ENCODE measurements around the gene FKBP1C. TPM values are rescaled to one million over a fixed set of nuclear protein-coding genes. Genes with fewer than 3 reads are reported as not detected.
"Not testable (repeated sequence)": the region's sequence is repeated elsewhere in the genome, so short reads cannot be mapped to it uniquely, and the experiment has no call there.

Gene FKBP1C
- total RNA-seq, 1 donor from 2014 or later, result 2.3 TPM

DNA sequence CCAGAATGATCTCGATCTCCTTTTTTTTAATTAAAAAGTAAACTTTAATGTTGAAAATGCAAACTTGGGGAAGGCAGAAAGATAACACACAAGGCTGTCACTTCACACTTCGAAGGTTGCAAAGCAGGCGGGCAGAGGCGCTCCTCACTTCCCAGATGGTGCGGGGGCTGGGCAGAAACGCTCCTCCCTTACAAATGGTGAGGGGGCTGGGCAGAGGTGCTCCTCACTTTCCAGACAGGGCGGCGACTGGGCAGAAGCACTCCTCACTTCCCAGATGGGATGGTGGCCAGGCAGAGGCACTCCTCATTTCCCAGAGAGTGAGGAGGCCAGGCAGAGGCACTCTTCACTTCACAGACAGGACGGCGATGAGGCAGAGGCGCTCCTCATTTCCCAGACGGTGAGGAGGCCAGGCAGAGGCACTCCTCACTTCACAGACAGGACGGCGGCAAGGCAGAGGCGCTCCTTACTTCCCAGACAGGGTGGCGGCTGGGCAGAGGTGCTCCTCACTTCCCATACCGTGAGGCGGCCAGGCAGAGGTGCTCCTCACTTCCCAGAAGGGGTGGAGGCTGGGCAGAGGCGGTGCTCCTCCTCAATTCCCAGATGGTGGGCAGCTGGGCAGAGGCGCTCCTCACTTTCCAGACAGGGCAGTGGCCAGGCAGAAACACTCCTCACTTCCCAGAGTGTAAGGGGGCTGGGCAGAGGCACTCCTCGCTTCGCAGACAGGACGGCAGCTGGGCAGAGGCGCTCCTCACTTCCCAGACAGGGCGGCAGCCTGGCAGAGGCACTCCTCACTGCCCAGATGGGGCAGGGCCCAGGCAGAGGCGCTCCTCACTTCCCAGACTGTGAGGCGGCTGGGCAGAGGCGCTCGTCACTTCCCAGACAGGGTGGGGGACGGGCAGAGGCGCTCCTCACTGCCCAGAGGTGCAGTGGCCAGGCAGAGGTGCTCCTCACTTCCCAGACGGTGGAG is 16.9 kb downstream of the FKBP1C start:
- H3K9me3 Mint-ChIP-seq; intact Hi-C loops (cut with micrococcal nuclease); H3K36me3 Mint-ChIP-seq (ENCODE audit: low read depth); H3K27ac Mint-ChIP-seq; H3K27me3 Mint-ChIP-seq (ENCODE audit: insufficient read depth); DNase-seq (ENCODE audit: low spot score); H3K4me3 Mint-ChIP-seq; H3K4me1 Mint-ChIP-seq (ENCODE audit: low read depth): not testable (repeated sequence)

DNA sequence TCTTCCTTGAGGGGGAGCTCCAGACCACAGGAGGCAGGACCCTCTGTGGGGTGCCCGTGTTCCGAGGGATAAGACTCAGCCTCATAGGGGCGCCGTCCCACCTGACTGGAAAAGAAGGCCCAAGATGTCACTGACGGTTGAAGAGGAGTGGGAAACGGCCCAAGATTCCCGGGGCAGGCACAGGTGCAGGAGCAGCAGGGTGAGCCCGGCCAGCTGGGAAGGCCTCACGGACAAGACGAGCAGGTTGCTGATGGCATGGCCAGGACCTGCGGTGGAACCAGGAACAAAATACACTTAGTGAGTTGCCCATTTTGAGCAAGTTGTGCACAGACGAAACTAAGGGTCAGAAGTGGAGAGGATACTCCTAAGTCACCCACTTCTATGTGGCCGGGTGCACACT is 18.8 kb downstream of the FKBP1C start:
- H3K36me3 Mint-ChIP-seq (ENCODE audit: low read depth); intact Hi-C loops (cut with micrococcal nuclease); H3K27me3 Mint-ChIP-seq (ENCODE audit: insufficient read depth); H3K4me1 Mint-ChIP-seq (ENCODE audit: low read depth); DNase-seq (ENCODE audit: low spot score); H3K9me3 Mint-ChIP-seq; H3K27ac Mint-ChIP-seq; H3K4me3 Mint-ChIP-seq: not testable (repeated sequence)

DNA sequence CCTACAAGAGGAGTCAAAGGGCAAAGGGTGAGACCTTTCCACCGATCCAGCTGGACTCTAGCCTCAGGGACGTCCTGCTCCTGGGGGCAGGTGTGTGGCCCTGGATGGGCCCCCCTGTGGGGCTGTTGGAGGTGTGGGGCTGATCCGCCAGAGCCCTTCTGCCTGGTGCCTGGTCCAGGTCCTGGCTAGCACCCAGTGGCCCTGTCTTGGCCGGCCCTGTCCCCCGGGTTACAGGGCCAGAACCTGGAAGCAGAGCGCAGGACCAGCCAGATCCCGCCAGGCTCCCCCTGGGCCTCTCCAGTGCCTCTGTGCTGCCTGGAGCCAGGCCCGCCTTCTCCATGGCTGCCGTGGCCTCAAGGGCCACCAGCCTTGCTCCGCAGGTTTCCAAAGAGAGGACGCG is 19.2 kb downstream of the FKBP1C start:
- H3K27me3 Mint-ChIP-seq (ENCODE audit: insufficient read depth); intact Hi-C loops (cut with micrococcal nuclease); H3K4me3 Mint-ChIP-seq; DNase-seq (ENCODE audit: low spot score); H3K36me3 Mint-ChIP-seq (ENCODE audit: low read depth); H3K9me3 Mint-ChIP-seq; H3K27ac Mint-ChIP-seq; H3K4me1 Mint-ChIP-seq (ENCODE audit: low read depth): not testable (repeated sequence)

DNA sequence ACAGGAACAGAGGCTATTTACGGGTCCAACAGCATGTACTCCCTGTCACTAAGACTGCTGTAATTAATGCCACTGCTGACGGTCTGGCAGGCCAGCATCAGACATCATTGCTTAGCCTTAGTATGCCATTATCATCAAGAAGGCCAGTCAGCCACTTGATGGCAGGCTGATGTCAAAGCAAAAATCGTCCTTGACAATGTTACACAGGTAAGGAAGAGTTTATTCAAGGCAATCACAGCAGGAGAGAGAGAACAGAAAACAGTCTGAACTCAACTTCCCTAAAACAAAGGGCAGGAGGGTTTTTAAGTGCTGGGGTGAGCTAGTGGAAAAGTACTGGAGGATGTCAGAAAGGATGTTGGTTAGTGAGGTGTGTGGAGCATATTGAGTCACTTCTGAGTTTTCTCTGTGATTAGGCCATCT is 25.1 kb downstream of the FKBP1C start:
- no peaks in the 10 kb centered on the region for H3K4me1 Mint-ChIP-seq (ENCODE audit: low read depth)
- H3K4me3 Mint-ChIP-seq, result no peak overlapping the region
- H3K27ac Mint-ChIP-seq, result no peak overlapping the region
- intact Hi-C loops (cut with micrococcal nuclease), result no loop called here
- H3K27me3 Mint-ChIP-seq (ENCODE audit: insufficient read depth), result no peaks in the 10 kb centered on the region
- H3K9me3 Mint-ChIP-seq, result peaks cover 5% of the 10 kb centered on the region
- no peaks in the 10 kb centered on the region for H3K36me3 Mint-ChIP-seq (ENCODE audit: low read depth)
- DNase-seq (ENCODE audit: low spot score), result no peak

DNA sequence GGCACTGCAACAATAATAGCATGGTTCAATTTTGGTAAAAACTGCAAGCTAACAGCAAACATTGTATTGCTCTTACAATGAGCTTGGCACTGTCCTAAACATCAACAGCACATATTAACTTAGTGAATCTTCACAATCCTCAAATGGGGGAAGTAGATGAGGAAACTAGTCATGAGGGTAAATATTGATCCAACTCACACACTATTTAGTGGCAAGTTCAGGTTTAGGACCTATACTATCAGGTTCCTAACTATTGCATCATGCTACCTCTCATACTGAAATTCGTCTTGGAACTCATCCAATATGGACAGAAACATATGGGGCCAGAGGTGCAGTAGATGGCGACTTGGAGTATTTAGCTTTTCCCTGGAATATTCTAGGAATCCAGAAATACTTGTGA is 34.2 kb downstream of the FKBP1C start:
- H3K27me3 Mint-ChIP-seq (ENCODE audit: insufficient read depth), result no peaks in the 10 kb centered on the region
- no peak for DNase-seq (ENCODE audit: low spot score)
- intact Hi-C loops (cut with micrococcal nuclease), result no loop called here
- H3K27ac Mint-ChIP-seq, result no peak overlapping the region
- H3K4me1 Mint-ChIP-seq (ENCODE audit: low read depth), result no peaks in the 10 kb centered on the region
- no peaks in the 10 kb centered on the region for H3K36me3 Mint-ChIP-seq (ENCODE audit: low read depth)
- no peak overlapping the region for H3K4me3 Mint-ChIP-seq
- no peaks in the 10 kb centered on the region for H3K9me3 Mint-ChIP-seq

DNA sequence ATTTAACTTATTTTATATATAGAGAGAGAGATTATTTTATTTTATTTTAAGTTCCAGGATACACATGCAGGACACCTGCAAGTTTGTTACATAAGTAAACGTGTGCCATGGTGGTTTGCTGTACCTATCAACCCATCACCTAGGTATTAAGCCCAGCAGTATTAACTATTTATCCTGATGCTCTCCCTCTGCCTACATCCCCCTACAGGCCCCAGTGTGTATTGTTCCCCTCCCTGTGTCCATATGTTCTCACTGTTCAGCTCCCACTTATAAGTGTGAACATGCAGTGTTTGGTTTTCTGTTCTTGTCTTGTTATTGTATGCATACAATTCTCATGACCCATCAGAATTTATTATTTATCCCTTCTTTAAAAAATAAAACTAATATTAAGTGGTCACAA is 34.6 kb downstream of the FKBP1C start:
- H3K27ac Mint-ChIP-seq, result no peak overlapping the region

DNA sequence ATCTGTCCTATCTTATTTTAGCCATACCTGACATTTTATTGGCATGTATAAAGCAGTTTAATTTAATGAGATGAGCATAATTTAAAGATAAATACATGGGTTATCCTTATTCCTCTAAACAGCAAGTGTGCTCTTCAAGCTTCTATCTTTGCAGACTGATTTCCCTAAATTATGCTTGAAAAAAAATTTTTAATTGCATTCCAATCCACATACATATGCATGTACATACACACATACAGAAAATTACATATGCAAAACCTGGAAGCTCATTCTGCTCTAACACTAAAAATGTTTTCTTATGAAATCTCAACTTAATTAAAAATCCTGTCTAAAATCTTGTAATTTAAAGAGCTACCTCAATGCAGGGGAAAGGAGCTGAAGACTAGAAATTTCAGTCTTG is 35.3 kb downstream of the FKBP1C start:
- Mint-ChIP-seq H3K9me3 (no peaks in the 10 kb centered on the region), H3K36me3 (ENCODE audit: low read depth) (no peaks in the 10 kb centered on the region), H3K4me3 (no peak overlapping the region), H3K4me1 (ENCODE audit: low read depth) (no peaks in the 10 kb centered on the region), H3K27me3 (ENCODE audit: insufficient read depth) (no peaks in the 10 kb centered on the region), H3K27ac (no peak overlapping the region)
- intact Hi-C loops (cut with micrococcal nuclease), result no loop called here
- DNase-seq (ENCODE audit: low spot score), result no peak

More for the DNA sequence above, 34.6 kb downstream of the FKBP1C start:
- no peaks in the 10 kb centered on the region for H3K36me3 Mint-ChIP-seq (ENCODE audit: low read depth)
- no peak overlapping the region for H3K4me3 Mint-ChIP-seq
- DNase-seq (ENCODE audit: low spot score), result no peak
- intact Hi-C loops (cut with micrococcal nuclease), result no loop called here
- H3K4me1 Mint-ChIP-seq (ENCODE audit: low read depth), result no peaks in the 10 kb centered on the region
- no peaks in the 10 kb centered on the region for H3K27me3 Mint-ChIP-seq (ENCODE audit: insufficient read depth)
- no peaks in the 10 kb centered on the region for H3K9me3 Mint-ChIP-seq

DNA sequence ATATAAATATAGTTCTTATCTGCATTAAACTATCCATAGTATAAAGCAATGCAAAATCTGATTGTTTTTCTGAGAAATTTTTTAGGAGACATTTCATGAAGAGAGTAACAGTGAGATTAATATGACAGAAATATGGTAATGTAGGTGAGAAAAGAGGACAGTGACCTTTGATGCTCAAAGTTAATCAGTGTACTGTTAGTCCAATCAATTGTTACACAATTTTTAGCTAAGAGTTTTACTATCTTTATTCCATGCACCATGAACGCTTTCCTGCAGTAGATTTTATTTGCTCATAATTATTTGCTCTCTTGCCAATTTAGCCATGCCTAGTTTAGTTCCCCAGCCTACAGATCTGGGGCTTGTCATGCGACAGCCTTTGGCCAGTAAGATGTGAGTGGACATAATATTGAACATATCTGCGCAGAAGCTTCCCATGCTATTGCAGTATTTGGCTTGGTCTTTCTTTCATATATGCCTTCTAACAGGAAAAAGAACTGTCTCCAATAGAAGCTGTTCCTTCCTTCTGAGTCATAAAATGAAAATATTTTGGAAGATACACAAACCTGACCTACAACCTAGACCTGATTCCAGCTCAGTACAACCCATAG is 38.7 kb downstream of the FKBP1C start:
- Mint-ChIP-seq H3K27me3 (ENCODE audit: insufficient read depth) (no peaks in the 10 kb centered on the region), H3K4me3 (no peak overlapping the region), H3K27ac (no peak overlapping the region), H3K36me3 (ENCODE audit: low read depth) (no peaks in the 10 kb centered on the region), H3K4me1 (ENCODE audit: low read depth) (no peaks in the 10 kb centered on the region), H3K9me3 (no peaks in the 10 kb centered on the region)
- intact Hi-C loops (cut with micrococcal nuclease), result no loop called here
- DNase-seq (ENCODE audit: low spot score), result no peak

DNA sequence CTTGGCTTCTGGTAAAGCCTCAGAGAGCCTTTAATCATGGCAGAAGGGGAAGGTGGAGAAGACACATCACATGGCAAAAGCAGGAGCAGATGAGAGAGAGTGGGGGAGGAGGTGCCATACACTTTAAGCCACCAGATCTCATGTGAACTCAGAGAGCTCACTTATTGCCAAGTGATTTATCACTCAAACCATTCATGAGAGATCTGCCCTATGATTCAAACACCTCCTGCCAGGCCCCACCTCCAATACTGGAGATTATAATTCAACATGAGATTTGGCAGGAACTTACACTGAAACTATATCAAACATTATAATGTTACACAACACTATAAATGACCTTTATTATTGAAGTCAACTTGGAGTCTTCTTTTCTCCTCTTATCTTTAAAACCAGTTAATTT is 47.9 kb downstream of the FKBP1C start:
- Mint-ChIP-seq H3K27ac (no peak overlapping the region), H3K4me1 (ENCODE audit: low read depth) (no peaks in the 10 kb centered on the region), H3K9me3 (no peaks in the 10 kb centered on the region), H3K4me3 (no peak overlapping the region), H3K27me3 (ENCODE audit: insufficient read depth) (no peaks in the 10 kb centered on the region), H3K36me3 (ENCODE audit: low read depth) (no peaks in the 10 kb centered on the region)
- intact Hi-C loops (cut with micrococcal nuclease), result no loop called here
- DNase-seq (ENCODE audit: low spot score), result no peak

DNA sequence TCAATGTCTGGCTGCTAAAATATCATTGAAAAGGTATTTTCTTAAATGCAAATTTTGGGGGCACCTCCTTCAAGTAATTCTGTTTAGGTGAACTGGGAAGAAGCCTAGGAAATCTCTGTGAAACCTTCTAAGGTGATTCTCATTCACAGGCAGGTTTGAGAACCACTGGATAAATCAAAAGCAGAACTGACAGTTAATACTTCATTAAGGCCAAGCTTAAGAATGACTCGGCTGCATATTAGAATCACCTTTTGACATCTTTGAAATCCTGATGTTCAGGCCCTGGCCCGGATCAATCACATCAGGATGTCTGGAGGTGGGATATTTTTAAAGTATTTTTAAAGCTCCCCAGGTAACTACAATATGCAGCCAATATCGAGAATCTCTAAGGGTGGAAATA is 50.6 kb downstream of the FKBP1C start:
- no peaks in the 10 kb centered on the region for H3K27me3 Mint-ChIP-seq (ENCODE audit: insufficient read depth)
- no peak overlapping the region for H3K27ac Mint-ChIP-seq
- H3K4me3 Mint-ChIP-seq, result no peak overlapping the region
- no peaks in the 10 kb centered on the region for H3K36me3 Mint-ChIP-seq (ENCODE audit: low read depth)
- no peak for DNase-seq (ENCODE audit: low spot score)
- intact Hi-C loops (cut with micrococcal nuclease), result no loop called here
- no peaks in the 10 kb centered on the region for H3K9me3 Mint-ChIP-seq
- no peaks in the 10 kb centered on the region for H3K4me1 Mint-ChIP-seq (ENCODE audit: low read depth)

Other genes starting within 250 kb of the FKBP1C start
- gene LGSN, start 108.5 kb downstream of the FKBP1C start, total RNA-seq, result not detected in 2 replicates

Data from activated T-helper 1 cell treated with anti-CD3 and anti-CD28 coated beads, Interleukin-12 subunit alpha, Interleukin-12 subunit beta, Interleukin-2, Interleukin-4 antibody, amounts not matched to agents 30 ng/mL and 10 ng/mL and 1 ng/mL, durations not matched to agents 14 hours and 24 hours and 36 hours (primary cell).